SK-N-SH treated with all-trans-retinoic acid at 6 μM for 48 hours (cell line): ENCODE measurements around the gene TMLHE.
"Not testable (repeated sequence)": the region's sequence is repeated elsewhere in the genome, so short reads cannot be mapped to it uniquely, and the experiment has no call there.

ENCODE experiments used
- ATAC-seq: fragments of 200-7000 bp; cut with Tn5 transposase; 3 replicates; pipeline ENCODE4 v1.9.1; 2020; ENCODE audit warnings: mild to moderate bottlenecking, moderate library complexity
- ARNTL ChIP-seq: fragments of 450-650 bp; formaldehyde crosslinking; IDR thresholded peaks from 2 replicates; pipeline ENCODE4 v1.5.0; 2020; ENCODE audit warnings: low read depth, mild to moderate bottlenecking, moderate library complexity, borderline replicate concordance
- BACH2 ChIP-seq: fragments of 250-450 bp; sonication (Bioruptor Pico); IDR thresholded peaks from 2 replicates; pipeline ENCODE4 v1.9.0; 2021; ENCODE audit warnings: mild to moderate bottlenecking, borderline replicate concordance
- CREB5 ChIP-seq: fragments of 250-450 bp; sonication (Bioruptor Pico); IDR thresholded peaks from 2 replicates; pipeline ENCODE4 v1.5.1; 2020; ENCODE audit warnings: low read depth, mild to moderate bottlenecking, moderate library complexity
- CSRNP3 ChIP-seq: fragments of 250-450 bp; sonication (Bioruptor Pico); IDR thresholded peaks from 2 replicates; pipeline ENCODE4 v1.5.1; 2021; ENCODE audit warnings: mild to moderate bottlenecking, moderate library complexity
- GLIS3 ChIP-seq: fragments of 250-450 bp; sonication (Bioruptor Pico); IDR thresholded peaks from 2 replicates; pipeline ENCODE4 v1.5.0; 2020; ENCODE audit warnings: mild to moderate bottlenecking, moderate library complexity
- ISL1 ChIP-seq: fragments of 250-450 bp; sonication (Bioruptor Pico); IDR thresholded peaks from 2 replicates; pipeline ENCODE4 v2.1.2; 2022; ENCODE audit warnings: mild to moderate bottlenecking, moderate library complexity
- OSR1 ChIP-seq: fragments of 250-450 bp; sonication (Bioruptor Pico); IDR thresholded peaks from 2 replicates; pipeline ENCODE4 v1.8.0; 2022; ENCODE audit warnings: moderate library complexity, mild to moderate bottlenecking, inconsistent platforms
- POU6F1 ChIP-seq: fragments of 250-450 bp; sonication (Bioruptor Pico); IDR thresholded peaks from 2 replicates; pipeline ENCODE4 v1.8.0; 2021; ENCODE audit warnings: low read depth, mild to moderate bottlenecking, moderate library complexity, borderline replicate concordance
- PPARA ChIP-seq: fragments of 250-450 bp; sonication (Bioruptor Pico); IDR thresholded peaks from 2 replicates; pipeline ENCODE4 v1.5.0; 2020; ENCODE audit warnings: mild to moderate bottlenecking, borderline replicate concordance
- RARB ChIP-seq: fragments of 250-450 bp; sonication (Bioruptor Pico); IDR thresholded peaks from 2 replicates; pipeline ENCODE4 v1.8.0; 2021; ENCODE audit warnings: mild to moderate bottlenecking, moderate library complexity
- SNAI2 ChIP-seq: fragments of 250-450 bp; sonication (Bioruptor Pico); IDR thresholded peaks from 2 replicates; pipeline ENCODE4 v1.5.0; 2020; ENCODE audit warnings: mild to moderate bottlenecking, moderate library complexity
- TCF4 ChIP-seq: fragments of 250-450 bp; sonication (Bioruptor Pico); IDR thresholded peaks from 2 replicates; pipeline ENCODE4 v1.8.0; 2021; ENCODE audit warnings: mild to moderate bottlenecking, moderate library complexity, borderline replicate concordance
- ZC3H10 ChIP-seq: fragments of 250-450 bp; sonication (Bioruptor Pico); IDR thresholded peaks from 2 replicates; pipeline ENCODE4 v1.5.1; 2021; ENCODE audit warnings: mild to moderate bottlenecking, moderate library complexity
- ZFP3 ChIP-seq: fragments of 250-450 bp; sonication (Bioruptor Pico); IDR thresholded peaks from 2 replicates; pipeline ENCODE4 v1.5.0; 2020; ENCODE audit warnings: mild to moderate bottlenecking, moderate library complexity
- ZFP30 ChIP-seq: fragments of 450-650 bp; formaldehyde crosslinking; IDR thresholded peaks from 2 replicates; pipeline ENCODE4 v1.5.0; 2022; ENCODE audit warnings: mild to moderate bottlenecking, moderate library complexity
- ZNF565 ChIP-seq: fragments of 450-650 bp; formaldehyde crosslinking; conservative IDR thresholded peaks from 2 replicates; pipeline ENCODE4 v1.5.0; 2020; ENCODE audit warnings: low read depth, mild to moderate bottlenecking, moderate library complexity
- ZNF70 ChIP-seq: fragments of 450-650 bp; formaldehyde crosslinking; IDR thresholded peaks from 2 replicates; pipeline ENCODE4 v1.5.0; 2020; ENCODE audit warnings: mild to moderate bottlenecking, moderate library complexity
- ZNF8 ChIP-seq: fragments of 450-650 bp; formaldehyde crosslinking; IDR thresholded peaks from 2 replicates; pipeline ENCODE4 v1.5.0; 2020; ENCODE audit warnings: mild to moderate bottlenecking, moderate library complexity

The TMLHE gene

GRCh38 chrX:155535866-155536265 is 76.9 kb downstream of the TMLHE start:
- TF ChIP-seq ZNF565 (no peak), ZNF70 (CRISPR knock-in tag) (no peak), ZFP3 (no peak), TCF4 (CRISPR knock-in tag) (no peak), RARB (CRISPR knock-in tag) (no peak), OSR1 (CRISPR knock-in tag) (no peak)
- no peak for ATAC-seq

- TF ChIP-seq ZNF565 (no peak), RARB (CRISPR knock-in tag) (no peak), ZNF8 (no peak), GLIS3 (CRISPR knock-in tag) (no peak), ARNTL (no peak), POU6F1 (no peak)
- ATAC-seq = no peak
Measured at GRCh38 chrX:155534800-155535199, 78.0 kb downstream of the TMLHE start.

- ATAC-seq = not testable (repeated sequence)
Measured at GRCh38 chrX:155527023-155527422, 85.7 kb downstream of the TMLHE start.

- ATAC-seq = no peak
- TF ChIP-seq CREB5 (no peak), RARB (CRISPR knock-in tag) (no peak), ZFP30 (CRISPR knock-in tag) (no peak), ZC3H10 (CRISPR knock-in tag) (no peak), ISL1 (no peak), ARNTL (no peak), PPARA (no peak)
Measured at GRCh38 chrX:155514225-155514624, 98.5 kb downstream of the TMLHE start.

GRCh38 chrX:155505296-155505695 is 107.5 kb downstream of the TMLHE start:
- ATAC-seq = no peak
- TF ChIP-seq ZNF70 (CRISPR knock-in tag) (no peak), TCF4 (CRISPR knock-in tag) (no peak), ZFP3 (no peak), BACH2 (no peak), ZFP30 (CRISPR knock-in tag) (no peak), PPARA (no peak), CSRNP3 (CRISPR knock-in tag) (no peak), SNAI2 (CRISPR knock-in tag) (no peak), ZNF565 (no peak), GLIS3 (CRISPR knock-in tag) (no peak), ISL1 (no peak), ZNF8 (no peak), POU6F1 (no peak)

GRCh38 chrX:155495134-155495533 is 117.6 kb downstream of the TMLHE start:
- not testable (repeated sequence) for ATAC-seq

GRCh38 chrX:155491421-155491820 is 121.3 kb downstream of the TMLHE start:
- not testable (repeated sequence) for ATAC-seq

GRCh38 chrX:155477136-155477535 is 135.6 kb downstream of the TMLHE start:
- not testable (repeated sequence) for ATAC-seq

- not testable (repeated sequence) for ATAC-seq
Measured at GRCh38 chrX:155466269-155466938, 146.3 kb downstream of the TMLHE start.

GRCh38 chrX:155460501-155460900 is 152.3 kb downstream of the TMLHE start:
- ATAC-seq = not testable (repeated sequence)

- peak; percentile 89 for ATAC-seq
Measured at GRCh38 chrX:155458471-155458870, 154.3 kb downstream of the TMLHE start, which contains the start of gene F8A3. Gene F8A3, minus strand, starts transcription at chrX:155458620. Its CDS starts 20 bp downstream, at chrX:155458600.

GRCh38 chrX:155457761-155458447 is 154.8 kb downstream of the TMLHE start:
- peak; percentile 78 for ATAC-seq
